Measurements from ENCODE around the gene DBF4B.

The DBF4B gene

GRCh38 chr17:44787271-44787940 is 78.9 kb downstream of the DBF4B start:
- no peaks in the 10 kb centered on the region for H3K36me3 ChIP-seq (ENCODE audit: control insufficient read depth, insufficient read depth, low read length)
- peak overlapping the region; percentile 8 for H3K4me3 ChIP-seq (ENCODE audit: low read length)
- peaks cover 2% of the 10 kb centered on the region for H3K27me3 ChIP-seq (ENCODE audit: control insufficient read depth, insufficient read depth, low read length)
- H3K9ac ChIP-seq (ENCODE audit: low read length) = no peak overlapping the region
- H3K4me1 ChIP-seq (ENCODE audit: control insufficient read depth, insufficient read depth, low read length) = peaks cover 16% of the 10 kb centered on the region
- H3K27ac ChIP-seq (ENCODE audit: low read depth, low read length) = peak overlapping the region; percentile 75

- Histone ChIP-seq H3K27me3 (ENCODE audit: control insufficient read depth, insufficient read depth, low read length) (peaks cover 2% of the 10 kb centered on the region), H3K27ac (ENCODE audit: low read depth, low read length) (no peak overlapping the region), H3K36me3 (ENCODE audit: control insufficient read depth, insufficient read depth, low read length) (no peaks in the 10 kb centered on the region), H3K4me1 (ENCODE audit: control insufficient read depth, insufficient read depth, low read length) (peaks cover 11% of the 10 kb centered on the region), H3K4me3 (ENCODE audit: low read length) (no peak overlapping the region), H3K9ac (ENCODE audit: low read length) (no peak overlapping the region)
These were observed 79.7 kb downstream of the DBF4B start for GRCh38 chr17:44788139-44788538.

- H3K27me3 ChIP-seq (ENCODE audit: control insufficient read depth, insufficient read depth, low read length) = no peaks in the 10 kb centered on the region
- H3K9ac ChIP-seq (ENCODE audit: low read length) = no peak overlapping the region
- no peak overlapping the region for H3K27ac ChIP-seq (ENCODE audit: low read depth, low read length)
- H3K4me1 ChIP-seq (ENCODE audit: control insufficient read depth, insufficient read depth, low read length) = peaks cover 16% of the 10 kb centered on the region
- H3K36me3 ChIP-seq (ENCODE audit: control insufficient read depth, insufficient read depth, low read length) = no peaks in the 10 kb centered on the region
- H3K4me3 ChIP-seq (ENCODE audit: low read length) = no peak overlapping the region
These were observed 83.8 kb downstream of the DBF4B start for GRCh38 chr17:44792276-44792675.

GRCh38 chr17:44793885-44794842 is 85.7 kb downstream of the DBF4B start:
- H3K9ac ChIP-seq (ENCODE audit: low read length) = no peak overlapping the region
- H3K27ac ChIP-seq (ENCODE audit: low read depth, low read length) = peak overlapping the region; percentile 74
- H3K27me3 ChIP-seq (ENCODE audit: control insufficient read depth, insufficient read depth, low read length) = no peaks in the 10 kb centered on the region
- no peak overlapping the region for H3K4me3 ChIP-seq (ENCODE audit: low read length)
- no peaks in the 10 kb centered on the region for H3K36me3 ChIP-seq (ENCODE audit: control insufficient read depth, insufficient read depth, low read length)
- peaks cover 27% of the 10 kb centered on the region for H3K4me1 ChIP-seq (ENCODE audit: control insufficient read depth, insufficient read depth, low read length)

- no peaks in the 10 kb centered on the region for H3K36me3 ChIP-seq (ENCODE audit: control insufficient read depth, insufficient read depth, low read length)
- H3K27ac ChIP-seq (ENCODE audit: low read depth, low read length) = peak overlapping the region; percentile 74
- H3K4me3 ChIP-seq (ENCODE audit: low read length) = no peak overlapping the region
- no peaks in the 10 kb centered on the region for H3K27me3 ChIP-seq (ENCODE audit: control insufficient read depth, insufficient read depth, low read length)
- no peak overlapping the region for H3K9ac ChIP-seq (ENCODE audit: low read length)
- H3K4me1 ChIP-seq (ENCODE audit: control insufficient read depth, insufficient read depth, low read length) = peaks cover 27% of the 10 kb centered on the region
These were observed 86.5 kb downstream of the DBF4B start for GRCh38 chr17:44794851-44795413.

- H3K36me3 ChIP-seq (ENCODE audit: control insufficient read depth, insufficient read depth, low read length) = no peaks in the 10 kb centered on the region
These were observed 87.0 kb downstream of the DBF4B start for GRCh38 chr17:44795421-44795820.

GRCh38 chr17:44795928-44796327 is 87.5 kb downstream of the DBF4B start:
- Histone ChIP-seq H3K36me3 (ENCODE audit: control insufficient read depth, insufficient read depth, low read length) (no peaks in the 10 kb centered on the region), H3K4me1 (ENCODE audit: control insufficient read depth, insufficient read depth, low read length) (peaks cover 31% of the 10 kb centered on the region), H3K9ac (ENCODE audit: low read length) (no peak overlapping the region), H3K4me3 (ENCODE audit: low read length) (no peak overlapping the region), H3K27me3 (ENCODE audit: control insufficient read depth, insufficient read depth, low read length) (no peaks in the 10 kb centered on the region), H3K27ac (ENCODE audit: low read depth, low read length) (peak overlapping the region; percentile 74)

More at GRCh38 chr17:44795421-44795820, 87.0 kb downstream of the DBF4B start:
- H3K27me3 ChIP-seq (ENCODE audit: control insufficient read depth, insufficient read depth, low read length) = no peaks in the 10 kb centered on the region
- H3K4me3 ChIP-seq (ENCODE audit: low read length) = no peak overlapping the region
- H3K9ac ChIP-seq (ENCODE audit: low read length) = no peak overlapping the region
- H3K27ac ChIP-seq (ENCODE audit: low read depth, low read length) = peak overlapping the region; percentile 74
- H3K4me1 ChIP-seq (ENCODE audit: control insufficient read depth, insufficient read depth, low read length) = peaks cover 28% of the 10 kb centered on the region

GRCh38 chr17:44796731-44797130 is 88.3 kb downstream of the DBF4B start:
- Histone ChIP-seq H3K9ac (ENCODE audit: low read length) (no peak overlapping the region), H3K27ac (ENCODE audit: low read depth, low read length) (peak overlapping the region; percentile 74), H3K4me3 (ENCODE audit: low read length) (peak overlapping the region; percentile 18), H3K36me3 (ENCODE audit: control insufficient read depth, insufficient read depth, low read length) (no peaks in the 10 kb centered on the region), H3K4me1 (ENCODE audit: control insufficient read depth, insufficient read depth, low read length) (peaks cover 36% of the 10 kb centered on the region), H3K27me3 (ENCODE audit: control insufficient read depth, insufficient read depth, low read length) (no peaks in the 10 kb centered on the region)

GRCh38 chr17:44797802-44798201 is 89.3 kb downstream of the DBF4B start:
- peak overlapping the region; percentile 84 for H3K27ac ChIP-seq (ENCODE audit: low read depth, low read length)

GRCh38 chr17:44798356-44798755 is 89.9 kb downstream of the DBF4B start:
- peak overlapping the region; percentile 84 for H3K27ac ChIP-seq (ENCODE audit: low read depth, low read length)
- H3K4me3 ChIP-seq (ENCODE audit: low read length) = no peak overlapping the region
- no peaks in the 10 kb centered on the region for H3K27me3 ChIP-seq (ENCODE audit: control insufficient read depth, insufficient read depth, low read length)
- H3K9ac ChIP-seq (ENCODE audit: low read length) = no peak overlapping the region
- no peaks in the 10 kb centered on the region for H3K36me3 ChIP-seq (ENCODE audit: control insufficient read depth, insufficient read depth, low read length)
- peaks cover 53% of the 10 kb centered on the region for H3K4me1 ChIP-seq (ENCODE audit: control insufficient read depth, insufficient read depth, low read length)

More at GRCh38 chr17:44797802-44798201, 89.3 kb downstream of the DBF4B start:
- H3K27me3 ChIP-seq (ENCODE audit: control insufficient read depth, insufficient read depth, low read length) = no peaks in the 10 kb centered on the region
- no peak overlapping the region for H3K4me3 ChIP-seq (ENCODE audit: low read length)
- H3K9ac ChIP-seq (ENCODE audit: low read length) = no peak overlapping the region
- H3K4me1 ChIP-seq (ENCODE audit: control insufficient read depth, insufficient read depth, low read length) = peaks cover 47% of the 10 kb centered on the region
- H3K36me3 ChIP-seq (ENCODE audit: control insufficient read depth, insufficient read depth, low read length) = no peaks in the 10 kb centered on the region

Data from rectal smooth muscle tissue (tissue), 1 donor.